Lower leg skin (tissue), 3 donors: ENCODE data around the gene BICC1.

Source experiments
- CTCF ChIP-seq, 3 donors: fragments of 450-650 bp; IDR thresholded peaks; one replicate each; pipeline ENCODE4 v1.5.1; 2016; ENCODE audit warnings: antibody characterized with exemption in 3 of 3, mild to moderate bottlenecking in 3 of 3, moderate library complexity in 2 of 3
- POLR2A ChIP-seq, 2 donors: fragments of 450-650 bp; IDR thresholded peaks; one replicate each; pipeline ENCODE4 v1.6.1; 2016 to 2017; ENCODE audit warnings: antibody characterized with exemption in 2 of 2, mild to moderate bottlenecking in 1 of 2, moderate library complexity in 1 of 2

- TF ChIP-seq CTCF (IDR thresholded peaks at IDR 0.05): no peak
- no peak for TF ChIP-seq POLR2A (IDR thresholded peaks at IDR 0.05)
Measured at GRCh38 chr10:58644311-58644710, 131.6 kb downstream of the BICC1 start.
